Endothelial cell of umbilical vein (primary cell): ENCODE data around the gene INPP1. TPM values are rescaled to one million over a fixed set of nuclear protein-coding genes. Genes with fewer than 3 reads are reported as not detected.

Experiments used
- BruUV-seq: library from RNA; stranded (reverse); fragments of 400-500 nt; replicated peaks from 2 replicates; lab custom pipeline; 2021; lab: Mats Ljungman, UMichigan
- CTCF ChIA-PET: fragments of 300-600, 350-600 bp; sonication (Branson Sonifier 250); formaldehyde crosslinking; loops from one replicate; lab custom pipeline; 2021; ENCODE audit warnings: antibody characterized with exemption, inconsistent platforms; lab: Charles Lee
- POLR2A ChIA-PET: fragments of 300-600, 350-600 bp; sonication (Branson Sonifier 250); formaldehyde crosslinking; loops from one replicate; lab custom pipeline; 2021; ENCODE audit warnings: antibody characterized with exemption, inconsistent platforms; lab: Charles Lee
- DNase-seq: peaks from one replicate; pipeline ENCODE4 v3.0.0-alpha.2; 2011; ENCODE audit warnings: low read depth, low spot score
- FAIRE-seq: peaks from 2 replicates; lab custom pipeline; 2011; peaks lifted over from hg19 to GRCh38; lab: Jason Lieb, UNC
- H2AFZ ChIP-seq: 2 replicates; pipeline ENCODE4 v1.6.0; 2012; ENCODE audit warnings: low read depth, low read length, control low read depth, inconsistent platforms
- H3K27ac ChIP-seq: 2 replicates; pipeline ENCODE4 v1.5.1; 2011; ENCODE audit warnings: low read depth, mild to moderate bottlenecking, control low read depth, low read length, moderate library complexity; ENCODE audit not compliant: insufficient read depth
- H3K27me3 ChIP-seq, 2 experiments: 2 replicates each; pipeline versions ENCODE4 v1.6.0 to v1.6.1; 2011; ENCODE audit warnings: low read length in 2 of 2, mixed read lengths in 1 of 2; ENCODE audit not compliant: control insufficient read depth in 2 of 2, insufficient read depth in 2 of 2
- H3K36me3 ChIP-seq, 2 experiments: 2 replicates in 1 of 2; 3 replicates in 1 of 2; pipeline ENCODE4 v1.5.1; 2011; ENCODE audit warnings: low read length in 2 of 2, mild to moderate bottlenecking in 1 of 2, moderate library complexity in 1 of 2; ENCODE audit not compliant: control insufficient read depth in 2 of 2, insufficient read depth in 2 of 2; ENCODE audit errors: extremely low read depth in 1 of 2
- H3K4me1 ChIP-seq: 3 replicates; pipeline ENCODE4 v1.5.1; 2011; ENCODE audit warnings: mild to moderate bottlenecking, low read length; ENCODE audit not compliant: control insufficient read depth, insufficient read depth; ENCODE audit errors: extremely low read depth
- H3K4me2 ChIP-seq: 2 replicates; pipeline ENCODE4 v1.6.1; 2011; ENCODE audit warnings: low read length, control low read depth, mixed read lengths; ENCODE audit not compliant: insufficient read depth
- H3K4me3 ChIP-seq, 3 experiments: fragments of 200-600 bp in 1 of 3; sonication (generic), shearing (Covaris generic) in 1 of 3; replicated peaks in 1 of 3; 2 replicates each; pipeline ENCODE4 v1.5.1; 2011 to 2016; ENCODE audit warnings: control low read depth in 3 of 3, low read length in 3 of 3, mild to moderate bottlenecking in 2 of 3, inconsistent platforms in 1 of 3, low read depth in 1 of 3, moderate library complexity in 1 of 3; ENCODE audit not compliant: insufficient read depth in 1 of 3
- H3K79me2 ChIP-seq: 2 replicates; pipeline ENCODE4 v1.6.0; 2012; ENCODE audit warnings: low read length, inconsistent platforms; ENCODE audit not compliant: control insufficient read depth, insufficient read depth
- H3K9ac ChIP-seq: replicated peaks from 2 replicates; pipeline ENCODE3; 2011; ENCODE audit warnings: low read length, control low read depth; ENCODE audit not compliant: insufficient read depth; ENCODE audit errors: extremely low read depth
- H3K9me1 ChIP-seq: replicated peaks from 3 replicates; pipeline ENCODE4 v1.6.0; 2011; ENCODE audit warnings: mild to moderate bottlenecking, low read length; ENCODE audit not compliant: control insufficient read depth, insufficient read depth; ENCODE audit errors: extremely low read depth
- H3K9me3 ChIP-seq: replicated peaks from 2 replicates; pipeline ENCODE4 v1.5.1; 2012; ENCODE audit warnings: low read length, inconsistent platforms; ENCODE audit not compliant: control insufficient read depth, insufficient read depth
- H4K20me1 ChIP-seq: replicated peaks from 2 replicates; pipeline ENCODE3; 2011; ENCODE audit warnings: mild to moderate bottlenecking, low read length; ENCODE audit not compliant: control insufficient read depth, insufficient read depth; ENCODE audit errors: extremely low read depth
- EZH2 ChIP-seq: IDR thresholded peaks from 2 replicates; pipeline ENCODE4 v1.6.1; 2012; ENCODE audit warnings: borderline replicate concordance, low read depth, mild to moderate bottlenecking, moderate library complexity, low read length, inconsistent platforms; ENCODE audit not compliant: severe bottlenecking
- FOS ChIP-seq: IDR thresholded peaks from 2 replicates; pipeline ENCODE4 v1.6.1; 2011; ENCODE audit warnings: mild to moderate bottlenecking, low read length, moderate library complexity, borderline replicate concordance; ENCODE audit not compliant: insufficient read depth
- GATA2 ChIP-seq: IDR thresholded peaks from 2 replicates; pipeline ENCODE4 v1.7.0; 2011; ENCODE audit warnings: low read depth, mild to moderate bottlenecking, moderate library complexity, mixed read lengths, low read length; ENCODE audit not compliant: insufficient read length, insufficient read depth
- JUN ChIP-seq: IDR thresholded peaks from 2 replicates; pipeline ENCODE4 v1.6.1; 2011; ENCODE audit warnings: borderline replicate concordance, low read depth; ENCODE audit not compliant: insufficient read length, insufficient read depth
- MAX ChIP-seq: IDR thresholded peaks from 2 replicates; pipeline ENCODE4 v1.6.1; 2011; ENCODE audit not compliant: insufficient read depth, insufficient read length
- MYC ChIP-seq: IDR thresholded peaks from one replicate; pipeline ENCODE4 v1.6.1; 2011; ENCODE audit warnings: mild to moderate bottlenecking, low read depth, low read length
- POLR2A ChIP-seq: IDR thresholded peaks from 2 replicates; pipeline ENCODE4 v1.6.1; 2012; ENCODE audit warnings: low read depth, mild to moderate bottlenecking, control low read depth, low read length
- POLR2AphosphoS5 ChIP-seq: IDR thresholded peaks from 2 replicates; pipeline ENCODE4 v1.6.1; 2012; ENCODE audit warnings: low read depth, mild to moderate bottlenecking, control low read depth, low read length, moderate library complexity; ENCODE audit not compliant: insufficient read depth
- dilution Hi-C: fragments of 300-500 bp; cut with MboI; formaldehyde crosslinking; loops from one replicate; pipeline ENCODE4 v1.15.0; 2019; ENCODE audit warnings: low sequenced_read_pairs; ENCODE audit not compliant: extremely low pct_ligation_motif_present
- intact Hi-C: fragments of 100-400 bp; cut with micrococcal nuclease; formaldehyde crosslinking; loops from one replicate; pipeline ENCODE4 v1.10.0; 2022
- polyA plus RNA-seq, 4 experiments: library from polyadenylated mRNA; depleted of rRNA in 3 of 4; stranded (reverse) in 3 of 4; unstranded in 1 of 4; fragments of >200 nt; gene quantifications; 2 replicates each; pipeline versions ENCODE4 v1.2.1 to v1.2.3, GENCODE V29; 2011 to 2012; ENCODE audit warnings: missing spikeins in 1 of 4
- total RNA-seq: library from RNA; stranded (reverse); gene quantifications from 2 replicates; pipeline ENCODE4 v1.2.3, GENCODE V29; 2021
- TF ChIP-seq, protein P1 (sequence below), 2 donors: IDR thresholded peaks; 1 replicate in 1 of 2; 2 replicates in 1 of 2; pipeline ENCODE4 v1.5.1; 2011; ENCODE audit warnings: low read length in 2 of 2, mild to moderate bottlenecking in 2 of 2, moderate library complexity in 2 of 2, control low read depth in 1 of 2, inconsistent platforms in 1 of 2, low read depth in 1 of 2; ENCODE audit not compliant: insufficient read depth in 1 of 2; ENCODE audit errors: extremely low read depth in 1 of 2

The INPP1 gene
- total and polyA plus RNA-seq, 2 donors (not counting 3 experiments of a cell fraction or from before 2014, with no cell fraction given): 10.6 to 36.8 TPM

DNA sequence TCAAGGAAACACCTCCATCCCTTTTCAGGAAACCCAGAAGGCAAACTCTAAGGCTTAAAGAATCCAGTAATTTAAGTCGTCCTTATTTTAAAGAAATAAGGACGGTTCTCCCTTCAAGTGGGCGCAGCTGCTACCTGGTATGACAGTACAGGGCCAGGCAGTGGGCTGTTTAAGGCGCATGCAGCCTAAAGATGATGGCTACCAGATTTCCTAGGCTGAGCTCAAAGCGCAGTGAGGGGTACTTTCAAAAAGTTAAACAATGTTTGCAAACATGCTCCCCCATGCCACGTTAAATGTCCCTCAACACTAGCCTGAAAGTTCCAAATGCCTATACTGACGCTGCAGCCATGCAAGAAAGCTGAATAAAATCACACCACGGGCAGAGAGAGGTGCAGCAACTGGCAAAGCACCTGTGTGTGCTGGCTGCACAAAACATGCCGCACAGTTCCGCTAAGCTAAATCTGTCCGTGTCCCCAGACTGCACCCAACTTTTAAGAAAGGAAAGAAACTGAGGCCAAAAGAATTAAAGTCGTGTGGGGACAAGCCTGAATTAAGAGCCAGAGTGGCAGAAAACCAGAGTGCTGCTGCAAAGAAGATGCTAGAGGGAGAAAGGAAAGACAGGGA lies 24.3 kb upstream of the INPP1 start:
- Histone ChIP-seq H3K4me1 (peaks cover 18% of the 10 kb centered on the region), H4K20me1 (no peaks in the 10 kb centered on the region), H3K27me3 (no peaks in the 10 kb centered on the region), H3K4me3 (peak overlapping the region; percentile 56 to 78 (median 60)), H2AFZ (peak overlapping the region; percentile 85), H3K36me3 (no peaks in the 10 kb centered on the region), H3K9me3 (no peaks in the 10 kb centered on the region), H3K9ac (peak overlapping the region; percentile 68), H3K9me1 (no peaks in the 10 kb centered on the region), H3K27ac (no peak overlapping the region), H3K4me2 (peak overlapping the region; percentile 77), H3K79me2 (peaks cover 4% of the 10 kb centered on the region)
- DNase-seq (peak; percentile 46), FAIRE-seq (no peak)
- TF ChIP-seq POLR2AphosphoS5: no peak
- no peak for TF ChIP-seq JUN
- TF ChIP-seq EZH2: no peak
- TF ChIP-seq MAX: no peak
- TF ChIP-seq, protein P1, sequence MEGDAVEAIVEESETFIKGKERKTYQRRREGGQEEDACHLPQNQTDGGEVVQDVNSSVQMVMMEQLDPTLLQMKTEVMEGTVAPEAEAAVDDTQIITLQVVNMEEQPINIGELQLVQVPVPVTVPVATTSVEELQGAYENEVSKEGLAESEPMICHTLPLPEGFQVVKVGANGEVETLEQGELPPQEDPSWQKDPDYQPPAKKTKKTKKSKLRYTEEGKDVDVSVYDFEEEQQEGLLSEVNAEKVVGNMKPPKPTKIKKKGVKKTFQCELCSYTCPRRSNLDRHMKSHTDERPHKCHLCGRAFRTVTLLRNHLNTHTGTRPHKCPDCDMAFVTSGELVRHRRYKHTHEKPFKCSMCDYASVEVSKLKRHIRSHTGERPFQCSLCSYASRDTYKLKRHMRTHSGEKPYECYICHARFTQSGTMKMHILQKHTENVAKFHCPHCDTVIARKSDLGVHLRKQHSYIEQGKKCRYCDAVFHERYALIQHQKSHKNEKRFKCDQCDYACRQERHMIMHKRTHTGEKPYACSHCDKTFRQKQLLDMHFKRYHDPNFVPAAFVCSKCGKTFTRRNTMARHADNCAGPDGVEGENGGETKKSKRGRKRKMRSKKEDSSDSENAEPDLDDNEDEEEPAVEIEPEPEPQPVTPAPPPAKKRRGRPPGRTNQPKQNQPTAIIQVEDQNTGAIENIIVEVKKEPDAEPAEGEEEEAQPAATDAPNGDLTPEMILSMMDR (IDR thresholded peaks at IDR 0.05; ENCODE audit: extremely low read depth in 1 of 2, insufficient read depth in 1 of 2, low read depth in 1 of 2, low read length in 2 of 2): no peak
- TF ChIP-seq FOS: no peak
- no peak for TF ChIP-seq POLR2A
- no peak for TF ChIP-seq GATA2
- no peak for TF ChIP-seq MYC
- ChIA-PET CTCF (interaction anchor here (0.8 to 3.0 kb wide), 18 partner anchors 10 to 535 kb away, joined by 3 to 25 read pairs (median 4); partner anchors contain the start of genes INPP1, ORMDL1 and PMS1), POLR2A (interaction anchor here (1.0 kb wide), 1 partner anchor 25 kb away, joined by 5 read pairs; no protein-coding TSS in a partner anchor)
- dilution Hi-C loops (no loop called here), intact Hi-C loops (loop anchor here (1.0 to 5.0 kb wide), 5 partner anchors 15 to 556 kb away; partner anchors contain the start of genes INPP1, NAB1, ORMDL1 and OSGEPL1)
- TSS peak; percentile 49 for BruUV-seq
